Measurements from ENCODE around the gene NCKAP1.
"Not testable (repeated sequence)": the region's sequence is repeated elsewhere in the genome, so short reads cannot be mapped to it uniquely, and the experiment has no call there.

The NCKAP1 gene

DNA sequence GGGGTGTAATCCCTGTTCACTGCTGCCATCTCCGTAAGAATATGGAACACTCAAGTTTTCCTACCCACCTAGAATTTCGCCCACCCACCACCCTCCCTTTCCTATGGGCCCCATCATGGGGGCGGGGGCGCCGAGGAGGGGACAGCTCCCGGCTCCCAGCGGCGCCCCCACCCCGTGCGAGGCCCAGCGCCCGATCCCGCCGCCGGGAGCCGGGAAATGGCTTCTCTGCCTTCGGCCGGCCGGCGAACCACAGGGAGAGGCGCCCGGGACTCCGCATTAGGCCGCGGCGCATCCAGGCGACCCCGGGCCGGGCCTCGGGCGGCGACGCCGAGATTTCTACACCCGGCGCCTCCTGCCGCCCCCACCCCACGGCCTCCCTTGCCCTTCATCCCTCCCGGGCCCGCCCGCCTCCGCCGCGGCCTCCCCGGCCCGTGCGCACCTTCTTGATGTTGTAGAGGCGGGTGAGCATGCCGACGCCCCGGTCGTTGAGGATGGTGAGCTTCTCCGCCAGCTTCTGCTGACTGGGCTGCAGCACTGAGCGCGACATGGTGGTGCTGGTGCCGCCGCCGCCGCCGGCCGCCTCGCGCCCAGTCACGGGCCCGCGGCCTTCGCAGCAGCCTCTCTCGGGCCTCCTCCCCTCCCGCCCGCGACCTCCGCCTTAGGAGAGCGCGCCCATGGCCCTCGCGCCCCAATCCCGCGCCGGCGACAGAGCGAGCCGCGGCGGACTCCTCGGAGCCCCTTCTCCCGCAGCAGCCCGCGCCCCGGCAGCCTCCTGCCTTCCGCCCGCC, 510 bp downstream of the NCKAP1 start:
- DNase-seq: no peak
- ATAC-seq: peak; percentile 58

DNA sequence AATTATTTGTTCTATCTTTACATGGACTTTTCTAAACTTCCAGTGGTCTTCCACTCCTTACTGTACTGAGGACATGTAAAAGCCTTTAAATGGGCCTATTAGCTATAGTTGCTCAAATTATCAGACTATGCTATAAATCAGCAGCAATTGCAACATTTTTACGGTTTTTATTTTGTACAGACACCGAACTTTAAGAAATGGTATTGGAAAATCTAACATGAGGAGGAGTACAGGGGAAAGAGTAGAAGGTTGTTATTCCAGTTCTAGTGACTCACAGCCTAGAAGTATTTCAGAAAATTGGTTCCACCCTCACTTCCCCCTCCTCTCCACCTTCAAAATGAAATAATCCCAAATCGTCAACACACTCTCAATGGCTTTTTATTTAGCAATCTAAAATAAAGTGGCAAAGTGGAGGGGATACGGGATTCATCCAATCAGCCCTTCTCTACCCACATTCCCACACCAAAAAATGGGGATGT, 1.1 kb downstream of the NCKAP1 start:
- DNase-seq: no peak
- no peak for ATAC-seq

DNA sequence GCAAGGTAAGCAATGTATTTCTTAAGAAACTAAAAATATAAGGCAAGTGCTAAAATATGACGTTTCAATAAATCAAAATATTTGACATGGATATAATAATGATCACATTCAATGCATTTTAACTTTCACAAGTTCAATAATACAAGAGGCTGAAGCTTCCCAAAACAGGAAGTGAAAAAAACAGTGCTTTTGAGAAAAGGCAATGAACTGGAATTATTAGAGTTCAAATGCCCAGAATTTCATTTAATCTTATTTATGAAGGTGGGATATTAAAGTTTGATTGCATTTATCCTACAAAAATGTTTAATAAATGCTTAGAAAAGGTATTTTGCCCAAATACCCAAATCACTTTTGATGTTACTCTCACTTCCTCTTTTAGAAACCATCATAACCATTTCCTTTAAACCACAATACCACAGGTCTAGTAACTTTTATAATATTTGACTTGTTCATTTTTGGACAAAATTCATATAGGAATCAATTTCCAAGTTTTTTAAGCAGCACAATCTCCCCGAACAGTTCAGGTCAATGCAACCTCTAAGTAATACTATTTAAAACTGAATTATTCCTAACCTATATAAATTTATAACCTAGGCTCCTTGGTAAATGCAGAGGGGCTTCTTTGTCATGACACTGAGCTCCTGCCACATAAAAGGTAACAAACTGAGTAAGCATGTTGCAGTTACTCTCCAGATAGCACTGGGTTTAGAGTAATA, 2.1 kb downstream of the NCKAP1 start:
- no peak for ATAC-seq
- no peak for DNase-seq

DNA sequence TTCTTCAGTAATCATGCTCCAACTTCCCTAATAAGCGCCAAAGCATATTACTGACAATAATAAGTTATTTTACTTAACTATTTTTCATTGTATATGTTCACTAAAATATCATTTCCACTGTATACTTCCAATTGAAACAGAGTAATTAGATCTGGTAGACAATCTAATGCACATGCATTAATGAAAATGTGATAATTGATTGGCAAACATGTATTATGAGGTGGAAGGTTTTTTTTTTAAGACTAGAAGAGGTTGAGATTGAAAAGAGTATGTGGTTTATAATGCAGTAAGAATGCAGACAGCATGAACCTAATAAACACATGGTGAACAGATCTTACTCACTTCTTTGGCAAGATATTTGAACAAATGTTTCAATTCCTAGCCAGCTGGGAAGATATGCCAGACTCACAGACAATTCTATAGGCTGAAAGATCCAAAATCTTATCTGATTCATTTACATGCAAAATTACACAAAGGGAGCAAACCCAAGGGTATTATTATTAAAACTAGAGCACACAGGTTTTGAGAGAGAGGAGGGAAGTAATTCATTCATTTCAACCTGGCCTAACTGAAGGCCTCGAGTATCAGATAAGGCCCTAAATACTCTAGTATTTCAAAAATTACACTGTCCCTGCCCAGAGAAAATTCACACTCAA, 2.8 kb downstream of the NCKAP1 start:
- no peak for ATAC-seq
- DNase-seq: no peak

DNA sequence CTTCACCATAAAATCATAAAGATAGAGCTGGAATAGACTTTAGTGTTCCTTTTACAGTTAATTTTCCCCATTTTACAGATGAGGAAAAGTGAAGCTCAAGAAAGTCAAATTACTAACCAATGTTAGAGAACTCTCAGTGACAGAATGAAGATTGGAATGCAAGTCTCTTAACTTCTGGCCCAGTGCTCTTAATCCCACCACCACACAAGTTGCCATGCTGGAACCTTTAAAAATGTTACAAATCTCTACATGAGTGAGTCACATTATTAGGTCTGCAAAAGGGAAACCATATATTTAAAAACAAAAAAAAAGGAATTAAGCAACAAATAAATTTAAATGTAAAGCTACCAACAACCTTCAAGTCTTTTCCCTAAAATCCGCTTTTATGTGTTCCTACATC, 3.5 kb downstream of the NCKAP1 start:
- ATAC-seq (no peak), DNase-seq (no peak)

DNA sequence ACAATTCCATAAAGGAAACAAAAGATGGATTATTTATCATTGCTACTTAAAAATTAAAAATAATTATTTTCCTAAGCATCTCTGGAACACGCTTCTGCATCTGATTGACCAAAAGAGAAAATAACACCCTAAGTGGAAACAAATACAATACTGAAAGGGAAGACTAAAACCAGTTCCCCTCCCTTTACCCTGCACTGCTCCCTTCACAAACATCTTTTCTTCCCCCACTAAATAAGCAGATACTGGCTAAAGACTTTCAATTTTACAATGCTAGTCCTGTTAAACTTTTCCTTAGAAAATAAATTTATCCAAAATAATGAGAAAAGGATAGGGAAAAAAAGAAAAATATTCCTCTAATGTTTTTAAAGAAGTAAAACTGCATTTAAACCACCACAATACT, 4.3 kb downstream of the NCKAP1 start:
- no peak for DNase-seq
- no peak for ATAC-seq

DNA sequence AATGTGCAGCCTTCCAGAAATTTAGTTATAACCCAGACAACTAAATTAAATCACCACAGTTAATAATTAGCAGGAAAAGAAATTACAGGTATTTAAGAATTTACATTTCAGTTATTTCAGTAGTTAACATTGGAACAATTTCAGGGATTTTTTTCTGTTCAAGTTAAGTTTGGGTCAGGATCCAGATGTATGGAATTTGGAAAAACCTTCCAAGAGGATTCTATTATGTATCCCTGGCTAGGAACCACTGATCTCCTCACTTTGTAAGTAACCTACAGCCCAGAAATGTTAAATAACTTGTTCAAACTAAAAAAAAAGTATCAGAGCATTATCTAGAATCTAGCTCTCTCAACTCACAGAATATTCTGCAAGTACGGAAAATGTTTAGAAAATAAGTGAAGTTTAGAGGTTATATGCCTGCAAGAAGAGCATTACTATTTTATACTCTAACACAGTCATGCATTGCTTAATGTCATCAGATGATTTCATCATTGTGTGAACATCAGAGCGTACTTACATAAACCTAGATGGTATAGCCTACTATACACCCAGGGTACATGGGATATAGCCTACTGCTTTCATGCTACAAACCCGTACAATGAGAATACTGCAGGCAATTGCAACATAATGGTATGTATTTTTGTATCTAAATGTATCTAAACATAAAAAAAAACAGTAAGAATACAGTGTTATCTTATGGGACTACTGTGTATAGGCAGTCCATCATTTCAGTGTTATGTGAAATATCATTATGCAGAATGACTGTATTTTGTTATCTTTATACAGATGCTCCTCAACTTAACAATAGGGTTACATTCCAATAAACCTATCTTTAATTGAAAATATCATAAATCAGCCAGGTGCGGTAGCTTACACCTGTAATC, 6.1 kb downstream of the NCKAP1 start:
- ATAC-seq (no peak), DNase-seq (no peak)

DNA sequence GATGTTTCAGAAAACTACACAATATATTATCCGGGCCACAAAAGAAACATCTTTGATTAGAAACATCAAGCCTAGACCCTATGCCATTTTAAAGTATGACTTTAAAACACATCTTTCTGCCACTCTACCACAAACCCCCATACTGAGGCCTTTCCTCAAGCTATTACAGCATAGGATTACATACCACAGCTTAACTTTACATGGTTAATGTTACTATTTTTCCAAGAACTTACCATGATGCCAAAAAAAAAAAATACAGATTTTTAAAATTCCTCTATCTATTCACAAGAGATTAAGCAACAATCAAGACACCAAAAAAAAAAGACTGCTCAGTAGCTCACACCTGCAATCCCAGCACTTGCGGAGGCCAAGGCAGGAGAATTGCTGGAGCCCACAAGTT, 9.0 kb downstream of the NCKAP1 start:
- ATAC-seq: no peak
- DNase-seq: no peak

DNA sequence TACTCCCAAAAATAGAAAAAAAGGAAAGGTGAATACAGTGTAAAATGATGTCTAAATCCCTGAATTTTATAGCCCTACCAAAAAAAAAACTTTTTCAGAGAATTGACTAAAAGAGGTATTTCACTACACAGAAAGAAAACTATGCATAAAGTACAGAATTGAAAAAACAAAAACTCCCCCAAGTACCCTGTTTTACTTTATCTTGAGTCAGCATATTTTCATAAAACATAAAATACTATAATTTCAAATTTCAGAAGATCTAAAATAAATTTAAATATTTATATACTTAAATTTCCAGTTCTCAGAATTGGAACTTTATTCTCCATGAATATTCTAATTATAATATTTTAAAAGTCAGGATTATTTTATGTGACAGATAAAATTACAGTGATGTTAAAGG, 10.1 kb downstream of the NCKAP1 start:
- no peak for ATAC-seq
- no peak for DNase-seq

DNA sequence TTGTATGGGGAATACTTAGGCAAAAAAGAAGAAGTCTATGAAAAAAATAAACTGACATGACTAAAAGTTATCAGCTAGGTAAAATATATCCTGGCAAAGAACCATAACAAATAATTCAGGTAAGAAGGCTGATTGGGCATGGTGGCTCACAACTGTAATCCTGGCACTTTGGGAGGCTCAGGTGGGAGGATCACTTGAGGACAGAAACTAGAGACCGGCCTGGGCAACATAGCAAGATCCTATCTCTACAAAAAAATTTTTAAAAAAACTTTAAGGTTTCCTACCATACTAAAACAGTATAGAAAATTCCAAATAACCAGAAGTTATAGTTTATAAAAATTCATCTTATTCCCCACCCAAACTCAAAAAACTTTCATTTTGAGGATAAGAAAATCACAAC, 10.8 kb downstream of the NCKAP1 start:
- ATAC-seq (no peak), DNase-seq (no peak)

DNA sequence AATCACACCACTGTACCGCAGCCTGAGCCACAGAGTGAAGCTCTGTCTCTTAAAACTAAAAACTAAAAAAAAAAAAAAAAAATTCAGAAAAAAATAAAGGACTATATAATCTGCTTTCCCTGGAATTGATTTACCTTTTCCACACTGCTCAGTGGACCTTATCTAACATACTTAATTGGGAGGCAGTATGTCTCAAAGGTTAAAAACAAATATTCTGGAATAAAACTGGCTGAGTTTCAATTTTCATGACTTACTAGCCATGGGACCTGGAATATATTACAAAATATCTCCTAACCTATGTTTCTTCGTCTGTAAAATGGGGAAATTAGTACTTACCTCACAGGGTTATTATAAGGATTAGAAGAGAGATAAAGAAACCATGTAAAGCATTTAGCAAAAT, 11.8 kb downstream of the NCKAP1 start:
- ATAC-seq (no peak), DNase-seq (no peak)

DNA sequence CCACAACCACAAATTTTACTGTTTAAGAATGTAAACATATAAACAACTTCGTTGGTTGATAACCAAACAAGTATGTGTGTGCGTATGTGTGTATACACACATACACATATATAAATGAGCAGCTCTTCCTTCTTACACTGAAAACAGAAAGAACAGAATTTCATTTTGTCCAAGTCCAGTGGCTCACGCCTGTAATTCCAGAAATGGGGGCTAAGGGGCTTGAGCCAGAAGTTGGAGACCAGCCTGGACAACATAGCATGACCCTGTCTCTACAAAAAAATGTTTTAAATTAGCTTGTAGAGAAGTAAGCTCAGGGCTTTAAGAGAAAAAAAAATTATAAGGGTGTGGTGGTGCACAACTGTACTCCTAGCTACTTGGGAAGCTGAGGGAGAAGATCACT, 12.3 kb downstream of the NCKAP1 start:
- ATAC-seq (no peak), DNase-seq (no peak)

DNA sequence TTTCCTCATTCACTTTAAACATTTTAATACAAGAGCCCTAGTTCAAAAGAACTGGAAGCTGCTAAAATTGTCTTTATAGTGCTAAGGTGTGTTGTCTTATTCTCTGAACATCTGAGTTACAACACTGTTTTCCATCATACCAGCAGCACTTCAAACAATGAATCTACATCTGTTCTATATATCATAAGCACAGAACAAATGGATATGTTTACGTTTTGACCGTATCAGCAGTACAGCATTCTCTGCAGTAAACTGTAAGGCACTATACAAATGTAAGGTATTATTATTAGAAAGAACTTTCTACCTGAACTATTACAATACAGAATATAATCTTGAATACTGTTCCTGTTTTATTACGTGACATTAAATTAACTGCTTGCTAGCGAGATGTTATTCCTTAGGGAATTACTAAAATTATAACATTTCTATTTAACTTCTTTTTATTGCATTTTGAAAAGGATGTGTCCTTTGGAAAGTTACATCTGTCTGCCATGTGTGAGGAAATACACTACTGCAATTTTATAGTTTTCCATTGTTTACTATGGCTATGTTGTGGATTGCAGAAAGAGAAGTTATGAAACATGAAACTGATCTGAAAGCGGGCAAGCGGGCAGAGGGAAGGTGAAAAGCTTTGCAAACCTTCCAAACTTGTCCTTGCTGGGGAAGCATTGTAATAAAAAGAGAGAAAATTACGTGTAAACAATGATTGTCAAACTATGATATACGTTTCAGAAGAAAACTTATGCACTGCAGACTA, 13.7 kb downstream of the NCKAP1 start:
- DNase-seq: no peak
- no peak for ATAC-seq

DNA sequence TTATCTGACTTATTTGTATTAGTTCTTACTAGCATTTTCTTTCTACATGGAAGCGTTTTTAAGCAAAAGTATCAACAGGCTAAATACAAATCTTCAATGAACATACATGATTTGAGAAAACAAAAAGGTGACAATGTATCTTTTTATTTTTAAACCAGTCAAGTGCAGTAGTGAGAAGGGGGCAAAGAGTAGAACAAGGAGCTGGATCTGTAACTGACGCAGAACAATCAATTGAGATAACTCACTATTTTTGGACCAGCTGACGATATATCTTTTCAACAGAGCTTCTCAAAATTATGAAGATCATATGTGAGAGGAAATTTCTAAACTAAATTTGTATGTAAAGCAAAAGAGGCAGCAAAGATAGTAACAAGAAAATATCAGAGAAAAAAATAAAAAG, 15.5 kb downstream of the NCKAP1 start:
- ATAC-seq: no peak
- DNase-seq: no peak

DNA sequence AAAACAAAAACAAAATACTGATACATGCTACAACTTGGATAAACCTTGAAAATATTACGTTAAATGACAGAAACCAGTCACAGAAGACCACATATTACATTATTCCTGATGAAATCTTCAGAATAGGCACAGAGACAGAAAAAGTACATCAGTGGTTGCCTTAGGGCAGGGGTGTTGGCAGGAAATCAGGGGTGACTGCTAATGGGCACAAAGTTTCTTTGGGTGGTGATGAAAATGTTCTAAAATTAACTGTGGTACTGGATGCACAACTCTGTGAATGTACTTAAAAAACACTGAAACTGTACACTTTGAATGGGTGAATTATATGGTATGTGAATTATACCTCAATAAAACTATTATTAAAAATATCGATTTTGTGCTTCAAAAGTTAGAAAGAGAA, 16.6 kb downstream of the NCKAP1 start:
- no peak for ATAC-seq
- DNase-seq: no peak

DNA sequence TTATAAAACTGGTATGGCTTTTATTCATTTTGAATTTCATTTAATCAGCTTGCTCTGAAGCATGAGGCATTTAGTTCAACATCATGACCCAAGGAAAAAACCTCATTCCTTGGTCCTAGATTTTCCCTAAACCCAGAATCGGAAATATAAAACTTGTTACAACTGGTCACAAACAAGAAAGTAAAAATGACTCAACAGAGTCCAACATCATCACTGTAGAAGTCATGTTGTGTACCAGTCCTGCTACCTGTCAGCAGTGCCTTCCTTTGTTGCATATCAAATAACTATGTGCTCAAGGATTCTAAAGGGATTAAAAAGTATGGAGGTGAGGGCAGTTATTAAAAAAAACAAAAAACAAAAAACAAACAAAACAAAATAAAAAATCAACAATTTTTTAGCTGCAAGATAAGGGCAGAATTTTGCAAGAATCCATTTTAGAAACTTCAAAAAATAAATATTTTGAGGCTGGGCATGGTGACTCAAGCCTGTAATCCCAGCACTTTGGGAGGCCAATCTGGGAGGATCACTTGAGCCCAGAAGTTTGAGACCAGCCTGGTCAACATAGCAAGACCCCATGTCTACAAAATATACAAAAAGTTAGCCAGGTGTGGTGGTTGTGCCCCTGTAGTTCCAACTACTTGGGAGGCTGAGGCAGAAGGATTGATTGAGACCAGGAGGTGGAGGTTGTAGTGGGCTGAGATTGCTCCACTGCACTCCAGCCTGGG, 18.4 kb downstream of the NCKAP1 start:
- no peak for DNase-seq
- ATAC-seq: no peak

DNA sequence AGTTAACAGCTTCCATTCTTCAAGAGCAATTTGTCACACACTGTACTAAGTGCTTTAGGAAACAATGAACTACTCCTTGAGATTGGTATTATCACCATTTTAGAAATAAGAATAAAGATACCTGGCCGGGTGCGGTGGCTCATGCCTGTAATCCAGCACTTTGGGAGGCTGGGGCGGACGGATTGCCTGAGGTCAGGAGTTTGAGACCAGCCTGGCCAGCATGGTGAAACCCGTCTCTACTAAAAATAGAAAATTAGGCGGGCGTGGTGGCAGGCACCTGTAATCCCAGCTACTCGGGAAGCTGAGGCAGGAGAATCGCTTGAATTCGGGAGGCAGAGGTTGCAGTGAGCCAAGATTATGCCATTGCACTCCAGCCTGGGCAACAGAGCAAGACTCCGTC, 20.4 kb downstream of the NCKAP1 start:
- not testable (repeated sequence) for DNase-seq, ATAC-seq

DNA sequence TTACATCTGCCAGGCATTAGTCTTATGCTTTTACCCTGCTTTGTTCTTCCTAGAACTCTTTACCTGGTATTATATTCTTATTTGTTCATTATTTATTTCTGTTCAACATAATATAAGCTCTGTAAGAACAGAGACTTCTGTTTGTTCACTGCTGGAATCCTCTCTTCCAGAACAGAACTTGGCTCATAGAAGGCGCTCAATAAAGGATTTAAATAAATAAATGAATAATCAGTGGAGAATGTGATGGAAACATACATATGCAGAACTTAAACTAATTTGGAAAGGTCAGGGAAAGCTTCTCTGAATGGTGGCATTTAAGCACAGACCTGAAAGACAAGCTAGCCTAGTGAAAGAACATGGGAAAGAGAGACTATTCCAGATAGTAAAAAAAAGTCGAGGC, 24.3 kb downstream of the NCKAP1 start:
- no peak for DNase-seq

DNA sequence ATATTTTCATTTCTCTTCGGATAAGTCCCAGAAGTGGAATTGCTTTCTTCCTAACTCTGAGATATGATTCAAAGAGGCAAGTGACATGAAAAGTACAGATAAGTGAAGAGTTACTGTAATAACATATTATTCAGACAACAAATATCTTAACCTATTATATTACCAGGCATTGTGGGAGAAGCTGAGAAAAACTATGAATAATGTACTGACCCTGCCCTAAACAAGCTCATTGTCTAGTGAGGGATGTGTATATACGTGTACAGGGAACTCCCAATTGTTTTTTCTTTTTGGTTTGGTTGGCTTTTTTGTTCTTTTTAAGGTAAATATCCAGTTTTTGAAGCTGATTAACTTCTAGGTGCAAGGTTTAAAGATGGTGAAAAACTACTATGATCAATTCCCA, 26.5 kb downstream of the NCKAP1 start:
- ATAC-seq (no peak), DNase-seq (no peak)

More for the DNA sequence above, 24.3 kb downstream of the NCKAP1 start:
- no peak for ATAC-seq

DNA sequence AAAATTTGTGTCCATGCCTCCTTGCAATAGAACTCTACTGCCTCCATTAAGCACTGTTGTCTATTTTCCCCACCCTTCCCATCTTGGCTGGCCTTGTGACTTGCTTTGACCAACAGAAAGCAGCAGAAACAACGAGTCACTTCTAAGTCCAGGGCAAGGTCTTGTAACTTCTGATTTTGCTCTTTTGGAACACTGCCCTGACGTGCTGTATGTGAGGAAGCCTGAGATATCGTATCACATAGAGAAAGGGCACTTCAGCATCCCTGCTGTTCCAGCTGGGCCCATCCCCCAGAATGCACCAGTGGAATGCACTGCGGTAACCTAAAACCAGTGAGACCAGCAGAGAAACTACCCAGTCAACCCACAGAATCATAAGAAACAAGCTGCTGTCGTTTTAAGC, 28.1 kb downstream of the NCKAP1 start:
- no peak for DNase-seq
- no peak for ATAC-seq
